Osteoblast (primary cell): ENCODE measurements around the gene CD226. TPM values are rescaled to one million over a fixed set of nuclear protein-coding genes. Genes with fewer than 3 reads are reported as not detected.
"Not testable (repeated sequence)": the region's sequence is repeated elsewhere in the genome, so short reads cannot be mapped to it uniquely, and the experiment has no call there.

Source experiments
- DNase-seq: peaks from one replicate; pipeline ENCODE4 v3.0.0; 2011; ENCODE audit warnings: low spot score, mixed read lengths; ENCODE audit not compliant: insufficient read length; ENCODE audit errors: missing footprints
- H2AFZ ChIP-seq: 2 replicates; pipeline ENCODE4 v1.6.0; 2011; ENCODE audit warnings: mild to moderate bottlenecking, low read length
- H3K27ac ChIP-seq: 2 replicates; pipeline ENCODE4 v1.5.1; 2011; ENCODE audit warnings: mild to moderate bottlenecking, low read depth, low read length, moderate library complexity
- H3K27me3 ChIP-seq: 2 replicates; pipeline ENCODE4 v1.6.0; 2012; ENCODE audit warnings: mild to moderate bottlenecking, control low read depth, inconsistent platforms, low read length, moderate library complexity; ENCODE audit not compliant: insufficient read depth
- H3K36me3 ChIP-seq: 2 replicates; pipeline ENCODE4 v1.5.1; 2011; ENCODE audit warnings: mild to moderate bottlenecking, low read length, control low read depth, moderate library complexity; ENCODE audit not compliant: insufficient read depth
- H3K4me1 ChIP-seq: 2 replicates; pipeline ENCODE4 v1.5.1; 2011; ENCODE audit warnings: mild to moderate bottlenecking, low read length, control low read depth, moderate library complexity; ENCODE audit not compliant: insufficient read depth
- H3K4me2 ChIP-seq: 2 replicates; pipeline ENCODE4 v1.6.0; 2011; ENCODE audit warnings: mild to moderate bottlenecking, low read length; ENCODE audit not compliant: insufficient read depth
- H3K4me3 ChIP-seq: fragments of 200-600 bp; sonication (generic); 3 replicates; pipeline ENCODE4 v1.5.1; 2012; ENCODE audit warnings: mild to moderate bottlenecking, low read length, inconsistent platforms; ENCODE audit not compliant: insufficient read depth
- H3K79me2 ChIP-seq: 2 replicates; pipeline ENCODE4 v1.6.0; 2012; ENCODE audit warnings: mild to moderate bottlenecking, low read length, control low read depth, inconsistent platforms; ENCODE audit not compliant: insufficient read depth
- H3K9me3 ChIP-seq: 2 replicates; pipeline ENCODE4 v1.5.1; 2011; ENCODE audit warnings: low read depth, low read length, control low read depth
- H4K20me1 ChIP-seq: 2 replicates; pipeline ENCODE4 v1.6.0; 2012; ENCODE audit warnings: mild to moderate bottlenecking, low read length, control low read depth; ENCODE audit not compliant: insufficient read depth
- total RNA-seq: library from RNA; depleted of rRNA; stranded (reverse); fragments of >200 nt; gene quantifications from 2 replicates; pipeline ENCODE4 v1.2.3, GENCODE V29; 2012
- TF ChIP-seq, protein P1 (sequence below): IDR thresholded peaks from 2 replicates; pipeline ENCODE4 v1.5.1; 2011; ENCODE audit warnings: mild to moderate bottlenecking, low read depth, low read length, moderate library complexity; ENCODE audit errors: extremely low read depth

CD226 gene
- total RNA-seq, 1 donor = 0.36 TPM

DNA sequence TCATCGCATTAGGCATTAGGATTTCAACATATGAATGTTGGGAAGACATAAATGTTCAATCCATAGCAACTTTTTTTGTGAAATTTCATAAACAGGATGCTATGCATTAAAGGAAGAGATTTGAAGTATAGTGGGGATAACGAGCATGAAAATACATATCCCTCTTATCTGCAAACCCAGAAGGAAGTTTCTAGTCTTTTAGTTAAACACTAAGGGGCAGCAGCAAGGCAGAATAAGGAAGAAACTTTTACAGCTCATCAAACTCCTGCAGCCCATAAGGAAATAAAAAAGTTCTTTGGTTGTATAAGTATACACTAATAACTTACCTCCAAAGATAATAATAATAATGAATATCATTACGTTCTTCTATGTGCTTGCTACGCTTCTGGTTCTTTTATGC, 81.5 kb downstream of the CD226 start:
- Histone ChIP-seq H3K27ac (no peak overlapping the region), H3K4me3 (no peak overlapping the region), H3K27me3 (no peaks in the 10 kb centered on the region), H4K20me1 (no peaks in the 10 kb centered on the region), H3K9me3 (no peaks in the 10 kb centered on the region), H3K4me1 (no peaks in the 10 kb centered on the region), H3K4me2 (no peak overlapping the region), H3K36me3 (no peaks in the 10 kb centered on the region), H3K79me2 (no peaks in the 10 kb centered on the region), H2AFZ (no peak overlapping the region)
- TF ChIP-seq, protein P1, sequence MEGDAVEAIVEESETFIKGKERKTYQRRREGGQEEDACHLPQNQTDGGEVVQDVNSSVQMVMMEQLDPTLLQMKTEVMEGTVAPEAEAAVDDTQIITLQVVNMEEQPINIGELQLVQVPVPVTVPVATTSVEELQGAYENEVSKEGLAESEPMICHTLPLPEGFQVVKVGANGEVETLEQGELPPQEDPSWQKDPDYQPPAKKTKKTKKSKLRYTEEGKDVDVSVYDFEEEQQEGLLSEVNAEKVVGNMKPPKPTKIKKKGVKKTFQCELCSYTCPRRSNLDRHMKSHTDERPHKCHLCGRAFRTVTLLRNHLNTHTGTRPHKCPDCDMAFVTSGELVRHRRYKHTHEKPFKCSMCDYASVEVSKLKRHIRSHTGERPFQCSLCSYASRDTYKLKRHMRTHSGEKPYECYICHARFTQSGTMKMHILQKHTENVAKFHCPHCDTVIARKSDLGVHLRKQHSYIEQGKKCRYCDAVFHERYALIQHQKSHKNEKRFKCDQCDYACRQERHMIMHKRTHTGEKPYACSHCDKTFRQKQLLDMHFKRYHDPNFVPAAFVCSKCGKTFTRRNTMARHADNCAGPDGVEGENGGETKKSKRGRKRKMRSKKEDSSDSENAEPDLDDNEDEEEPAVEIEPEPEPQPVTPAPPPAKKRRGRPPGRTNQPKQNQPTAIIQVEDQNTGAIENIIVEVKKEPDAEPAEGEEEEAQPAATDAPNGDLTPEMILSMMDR = no peak
- DNase-seq = no peak

DNA sequence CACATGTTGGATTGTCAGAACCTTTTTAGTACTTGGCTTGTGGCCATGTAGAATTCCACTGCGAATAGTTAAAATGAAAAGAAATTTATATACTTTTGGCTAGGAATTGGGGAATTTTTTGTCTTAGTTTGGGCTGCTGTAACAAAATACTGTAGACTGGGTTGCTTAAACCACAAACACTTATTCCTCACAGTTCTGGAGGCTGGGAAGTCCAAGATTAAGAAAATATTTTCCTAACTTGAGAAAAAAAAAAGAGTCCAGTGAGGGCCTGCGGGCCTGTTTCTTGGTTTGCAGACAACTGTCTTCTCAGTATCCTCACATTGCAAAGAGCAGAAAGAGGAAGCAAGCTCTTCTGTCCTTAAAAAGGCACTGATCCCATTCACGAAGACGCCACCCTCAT, 81.9 kb downstream of the CD226 start:
- no peak overlapping the region for H3K4me3 ChIP-seq
- H4K20me1 ChIP-seq = no peaks in the 10 kb centered on the region
- no peaks in the 10 kb centered on the region for H3K27me3 ChIP-seq
- H3K4me1 ChIP-seq = no peaks in the 10 kb centered on the region
- no peak overlapping the region for H3K27ac ChIP-seq
- H3K36me3 ChIP-seq = no peaks in the 10 kb centered on the region
- H3K9me3 ChIP-seq = no peaks in the 10 kb centered on the region
- no peaks in the 10 kb centered on the region for H3K79me2 ChIP-seq
- TF ChIP-seq, protein P1 = no peak
- DNase-seq = no peak
- no peak overlapping the region for H3K4me2 ChIP-seq
- H2AFZ ChIP-seq = no peak overlapping the region

DNA sequence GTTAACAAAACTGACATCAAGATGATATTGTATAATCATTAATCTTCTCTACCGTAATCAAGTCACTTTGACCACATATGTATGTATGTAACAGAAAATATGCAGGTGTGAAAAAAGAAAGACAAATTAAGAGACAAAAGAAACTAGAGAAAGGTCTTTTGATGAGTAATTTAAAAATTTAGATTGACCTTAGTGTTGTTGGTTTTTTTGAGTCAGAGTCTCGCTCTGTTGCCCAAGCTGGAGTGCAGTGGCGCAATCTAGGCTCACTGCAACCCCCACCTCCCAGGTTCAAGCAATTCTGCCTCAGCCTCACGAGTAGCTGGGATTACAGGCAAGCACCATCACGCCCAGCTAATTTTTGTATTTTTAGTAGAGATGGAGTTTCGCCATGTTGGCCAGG, 82.9 kb downstream of the CD226 start:
- H3K79me2 ChIP-seq, H3K4me1 ChIP-seq, H3K27me3 ChIP-seq, H3K4me2 ChIP-seq, DNase-seq, H4K20me1 ChIP-seq, H3K4me3 ChIP-seq, H2AFZ ChIP-seq, H3K27ac ChIP-seq, H3K9me3 ChIP-seq, H3K36me3 ChIP-seq: not testable (repeated sequence)

DNA sequence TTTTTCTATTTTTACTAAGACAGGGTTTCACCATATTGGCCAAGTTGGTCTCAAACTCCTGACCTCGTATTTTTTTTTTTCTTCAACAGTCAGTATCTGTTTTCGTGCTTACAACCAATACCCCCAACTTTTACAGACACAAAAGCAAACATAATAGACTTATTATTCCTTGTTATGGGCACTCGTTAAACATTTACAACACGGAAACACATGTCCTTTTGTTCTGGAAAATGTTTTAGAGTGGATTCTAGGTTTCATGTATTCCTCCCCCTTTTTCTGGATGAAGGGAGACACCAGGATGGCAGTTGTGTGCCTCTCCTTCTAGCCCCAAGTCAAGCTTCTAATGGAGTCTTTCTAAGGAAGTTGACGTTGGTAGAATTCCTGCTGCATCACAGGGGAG, 88.8 kb downstream of the CD226 start:
- TF ChIP-seq, protein P1 = no peak
- H3K9me3 ChIP-seq = no peaks in the 10 kb centered on the region
- H3K27me3 ChIP-seq = no peaks in the 10 kb centered on the region
- H3K4me3 ChIP-seq = no peak overlapping the region
- no peak overlapping the region for H2AFZ ChIP-seq
- no peaks in the 10 kb centered on the region for H4K20me1 ChIP-seq
- H3K27ac ChIP-seq = no peak overlapping the region
- H3K79me2 ChIP-seq = no peaks in the 10 kb centered on the region
- H3K4me2 ChIP-seq = no peak overlapping the region
- DNase-seq = no peak
- H3K36me3 ChIP-seq = no peaks in the 10 kb centered on the region
- H3K4me1 ChIP-seq = no peaks in the 10 kb centered on the region
